Measurements from ENCODE around the gene MAMDC4. TPM values are rescaled to one million over a fixed set of nuclear protein-coding genes. Genes with fewer than 3 reads are reported as not detected.

The MAMDC4 gene
- total and polyA plus RNA-seq, 2 of the 13 experiments (the other 11 are each of a cell fraction or from before 2014, with no cell fraction given), result 6.0 to 6.8 TPM

- TF ChIP-seq, protein P1, sequence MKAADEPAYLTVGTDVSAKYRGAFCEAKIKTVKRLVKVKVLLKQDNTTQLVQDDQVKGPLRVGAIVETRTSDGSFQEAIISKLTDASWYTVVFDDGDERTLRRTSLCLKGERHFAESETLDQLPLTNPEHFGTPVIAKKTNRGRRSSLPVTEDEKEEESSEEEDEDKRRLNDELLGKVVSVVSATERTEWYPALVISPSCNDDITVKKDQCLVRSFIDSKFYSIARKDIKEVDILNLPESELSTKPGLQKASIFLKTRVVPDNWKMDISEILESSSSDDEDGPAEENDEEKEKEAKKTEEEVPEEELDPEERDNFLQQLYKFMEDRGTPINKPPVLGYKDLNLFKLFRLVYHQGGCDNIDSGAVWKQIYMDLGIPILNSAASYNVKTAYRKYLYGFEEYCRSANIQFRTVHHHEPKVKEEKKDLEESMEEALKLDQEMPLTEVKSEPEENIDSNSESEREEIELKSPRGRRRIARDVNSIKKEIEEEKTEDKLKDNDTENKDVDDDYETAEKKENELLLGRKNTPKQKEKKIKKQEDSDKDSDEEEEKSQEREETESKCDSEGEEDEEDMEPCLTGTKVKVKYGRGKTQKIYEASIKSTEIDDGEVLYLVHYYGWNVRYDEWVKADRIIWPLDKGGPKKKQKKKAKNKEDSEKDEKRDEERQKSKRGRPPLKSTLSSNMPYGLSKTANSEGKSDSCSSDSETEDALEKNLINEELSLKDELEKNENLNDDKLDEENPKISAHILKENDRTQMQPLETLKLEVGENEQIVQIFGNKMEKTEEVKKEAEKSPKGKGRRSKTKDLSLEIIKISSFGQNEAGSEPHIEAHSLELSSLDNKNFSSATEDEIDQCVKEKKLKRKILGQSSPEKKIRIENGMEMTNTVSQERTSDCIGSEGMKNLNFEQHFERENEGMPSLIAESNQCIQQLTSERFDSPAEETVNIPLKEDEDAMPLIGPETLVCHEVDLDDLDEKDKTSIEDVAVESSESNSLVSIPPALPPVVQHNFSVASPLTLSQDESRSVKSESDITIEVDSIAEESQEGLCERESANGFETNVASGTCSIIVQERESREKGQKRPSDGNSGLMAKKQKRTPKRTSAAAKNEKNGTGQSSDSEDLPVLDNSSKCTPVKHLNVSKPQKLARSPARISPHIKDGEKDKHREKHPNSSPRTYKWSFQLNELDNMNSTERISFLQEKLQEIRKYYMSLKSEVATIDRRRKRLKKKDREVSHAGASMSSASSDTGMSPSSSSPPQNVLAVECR (CRISPR knock-in tag; IDR thresholded peaks at IDR 0.05; ENCODE audit: borderline replicate concordance), result no peak
- TF ChIP-seq ARID2 (CRISPR knock-in tag; IDR thresholded peaks at IDR 0.05; ENCODE audit: borderline replicate concordance), result no peak
- TF ChIP-seq ETV6 (CRISPR knock-in tag; conservative IDR thresholded peaks at IDR 0.05), result no peak
- TF ChIP-seq TAF15 (IDR thresholded peaks at IDR 0.05; ENCODE audit: low read depth, low read length, poor library complexity, severe bottlenecking), result peak; percentile 11
- peak; percentile 91 for TF ChIP-seq AKAP8 (CRISPR knock-in tag; IDR thresholded peaks at IDR 0.05)
- no peak for TF ChIP-seq ZNF83 (CRISPR knock-in tag; IDR thresholded peaks at IDR 0.05; ENCODE audit: borderline replicate concordance)
- no peak for TF ChIP-seq HNF4A (CRISPR knock-in tag; IDR thresholded peaks at IDR 0.05)
- TF ChIP-seq ZNF558 (CRISPR knock-in tag; IDR thresholded peaks at IDR 0.05; ENCODE audit: borderline replicate concordance), result no peak
- TF ChIP-seq ZUFSP (CRISPR knock-in tag; IDR thresholded peaks at IDR 0.05; ENCODE audit: borderline replicate concordance), result no peak
- TF ChIP-seq ZNF230 (CRISPR knock-in tag; IDR thresholded peaks at IDR 0.05), result no peak
- TF ChIP-seq SNAPC2 (CRISPR knock-in tag; IDR thresholded peaks at IDR 0.05), result no peak
- TF ChIP-seq HNRNPL (IDR thresholded peaks at IDR 0.05; ENCODE audit: low read depth, low read length), result 0 out of 2 replicates have a peak, but pooled peaks have one; percentile 51
- no peak for TF ChIP-seq GTF2F1 (IDR thresholded peaks at IDR 0.05; ENCODE audit: low read length)
- no peak for TF ChIP-seq HOXA9 (CRISPR knock-in tag; IDR thresholded peaks at IDR 0.05; ENCODE audit: borderline replicate concordance)
- TF ChIP-seq RNF2 (conservative IDR thresholded peaks at IDR 0.05; ENCODE audit: low read depth), result no peak
- TF ChIP-seq ZNF256 (CRISPR knock-in tag; conservative IDR thresholded peaks at IDR 0.05), result no peak
- peak; percentile 34; the same call in 1 of the 2 replicates for TF ChIP-seq POLR2AphosphoS5 (IDR thresholded peaks at IDR 0.05; ENCODE audit: low read depth, low read length)
- TF ChIP-seq, protein P2, sequence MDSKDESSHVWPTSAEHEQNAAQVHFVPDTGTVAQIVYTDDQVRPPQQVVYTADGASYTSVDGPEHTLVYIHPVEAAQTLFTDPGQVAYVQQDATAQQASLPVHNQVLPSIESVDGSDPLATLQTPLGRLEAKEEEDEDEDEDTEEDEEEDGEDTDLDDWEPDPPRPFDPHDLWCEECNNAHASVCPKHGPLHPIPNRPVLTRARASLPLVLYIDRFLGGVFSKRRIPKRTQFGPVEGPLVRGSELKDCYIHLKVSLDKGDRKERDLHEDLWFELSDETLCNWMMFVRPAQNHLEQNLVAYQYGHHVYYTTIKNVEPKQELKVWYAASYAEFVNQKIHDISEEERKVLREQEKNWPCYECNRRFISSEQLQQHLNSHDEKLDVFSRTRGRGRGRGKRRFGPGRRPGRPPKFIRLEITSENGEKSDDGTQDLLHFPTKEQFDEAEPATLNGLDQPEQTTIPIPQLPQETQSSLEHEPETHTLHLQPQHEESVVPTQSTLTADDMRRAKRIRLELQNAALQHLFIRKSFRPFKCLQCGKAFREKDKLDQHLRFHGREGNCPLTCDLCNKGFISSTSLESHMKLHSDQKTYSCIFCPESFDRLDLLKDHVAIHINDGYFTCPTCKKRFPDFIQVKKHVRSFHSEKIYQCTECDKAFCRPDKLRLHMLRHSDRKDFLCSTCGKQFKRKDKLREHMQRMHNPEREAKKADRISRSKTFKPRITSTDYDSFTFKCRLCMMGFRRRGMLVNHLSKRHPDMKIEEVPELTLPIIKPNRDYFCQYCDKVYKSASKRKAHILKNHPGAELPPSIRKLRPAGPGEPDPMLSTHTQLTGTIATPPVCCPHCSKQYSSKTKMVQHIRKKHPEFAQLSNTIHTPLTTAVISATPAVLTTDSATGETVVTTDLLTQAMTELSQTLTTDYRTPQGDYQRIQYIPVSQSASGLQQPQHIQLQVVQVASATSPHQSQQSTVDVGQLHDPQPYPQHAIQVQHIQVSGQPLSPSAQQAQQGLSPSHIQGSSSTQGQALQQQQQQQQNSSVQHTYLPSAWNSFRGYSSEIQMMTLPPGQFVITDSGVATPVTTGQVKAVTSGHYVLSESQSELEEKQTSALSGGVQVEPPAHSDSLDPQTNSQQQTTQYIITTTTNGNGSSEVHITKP (CRISPR knock-in tag; IDR thresholded peaks at IDR 0.05; ENCODE audit: low read depth), result no peak
- TF ChIP-seq AGO2 (optimal IDR thresholded peaks at IDR 0.05; ENCODE audit: low read depth, low read length), result peak; percentile 67
Measured at GRCh38 chr9:136803551-136804508, 48.3 kb upstream of the MAMDC4 start (continued).
